Progenitor cell of endocrine pancreas (in vitro differentiated cells): ENCODE results near the gene FAM228A. TPM values are rescaled to one million over a fixed set of nuclear protein-coding genes. Genes with fewer than 3 reads are reported as not detected.

ENCODE experiments used
- DNase-seq: peaks from one replicate; pipeline ENCODE4 v3.0.0; 2021; ENCODE audit warnings: low spot score; ENCODE audit not compliant: unreplicated experiment
- H3K27ac Mint-ChIP-seq: 2 replicates; pipeline ENCODE4 v1.8.0; 2021; ENCODE audit warnings: mild to moderate bottlenecking, moderate library complexity, mixed read lengths
- H3K27me3 Mint-ChIP-seq: 2 replicates; pipeline ENCODE4 v1.8.0; 2021; ENCODE audit warnings: mixed read lengths
- H3K36me3 Mint-ChIP-seq: 2 replicates; pipeline ENCODE4 v1.8.0; 2022; ENCODE audit warnings: mixed read lengths; ENCODE audit not compliant: insufficient read depth
- H3K4me1 Mint-ChIP-seq: 2 replicates; pipeline ENCODE4 v1.8.0; 2021; ENCODE audit warnings: low read depth, mixed read lengths
- H3K4me3 Mint-ChIP-seq: 2 replicates; pipeline ENCODE4 v1.8.0; 2021; ENCODE audit warnings: low read depth, mild to moderate bottlenecking, moderate library complexity, mixed read lengths
- H3K9me3 Mint-ChIP-seq: 2 replicates; pipeline ENCODE4 v1.8.0; 2021; ENCODE audit warnings: low read depth, mixed read lengths
- total RNA-seq: library from RNA; stranded (reverse); gene quantifications from 2 replicates; pipeline ENCODE4 v1.2.1, GENCODE V29; 2021
- TF ChIP-seq, protein P1 (sequence below): fragments of 200-600 bp; sonication (generic); IDR thresholded peaks from one replicate; pipeline ENCODE4 v1.5.0; 2021; ENCODE audit warnings: antibody characterized with exemption, mild to moderate bottlenecking; ENCODE audit not compliant: unreplicated experiment

FAM228A gene
- total RNA-seq, 1 donor from 2014 or later: 0.31 TPM

DNA sequence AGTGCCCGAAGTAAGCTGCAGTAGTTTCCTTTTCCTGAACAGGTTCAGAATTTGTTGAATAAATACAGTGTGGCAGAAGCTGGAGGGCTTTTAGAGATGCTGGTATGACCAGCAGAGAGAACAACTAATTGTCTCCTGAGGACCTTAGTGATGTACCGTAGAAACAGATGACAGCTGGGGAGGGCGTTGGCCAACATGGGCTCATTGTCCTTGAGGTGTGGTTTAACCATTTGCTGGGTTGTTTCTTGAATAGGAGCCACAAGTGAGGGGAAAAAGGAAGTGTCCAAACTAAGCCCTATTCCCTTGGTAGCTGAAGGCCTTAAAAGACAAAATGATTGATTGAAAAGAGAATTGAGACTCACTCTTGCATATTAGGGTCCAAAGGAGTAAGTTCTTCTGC, 11.7 kb upstream of the FAM228A start:
- Mint-ChIP-seq H3K9me3 (peaks cover 9% of the 10 kb centered on the region), H3K36me3 (peaks cover 27% of the 10 kb centered on the region), H3K4me1 (peaks cover 9% of the 10 kb centered on the region), H3K27ac (no peak overlapping the region), H3K27me3 (peaks cover 23% of the 10 kb centered on the region), H3K4me3 (no peak overlapping the region)
- no peak for DNase-seq
- TF ChIP-seq, protein P1, sequence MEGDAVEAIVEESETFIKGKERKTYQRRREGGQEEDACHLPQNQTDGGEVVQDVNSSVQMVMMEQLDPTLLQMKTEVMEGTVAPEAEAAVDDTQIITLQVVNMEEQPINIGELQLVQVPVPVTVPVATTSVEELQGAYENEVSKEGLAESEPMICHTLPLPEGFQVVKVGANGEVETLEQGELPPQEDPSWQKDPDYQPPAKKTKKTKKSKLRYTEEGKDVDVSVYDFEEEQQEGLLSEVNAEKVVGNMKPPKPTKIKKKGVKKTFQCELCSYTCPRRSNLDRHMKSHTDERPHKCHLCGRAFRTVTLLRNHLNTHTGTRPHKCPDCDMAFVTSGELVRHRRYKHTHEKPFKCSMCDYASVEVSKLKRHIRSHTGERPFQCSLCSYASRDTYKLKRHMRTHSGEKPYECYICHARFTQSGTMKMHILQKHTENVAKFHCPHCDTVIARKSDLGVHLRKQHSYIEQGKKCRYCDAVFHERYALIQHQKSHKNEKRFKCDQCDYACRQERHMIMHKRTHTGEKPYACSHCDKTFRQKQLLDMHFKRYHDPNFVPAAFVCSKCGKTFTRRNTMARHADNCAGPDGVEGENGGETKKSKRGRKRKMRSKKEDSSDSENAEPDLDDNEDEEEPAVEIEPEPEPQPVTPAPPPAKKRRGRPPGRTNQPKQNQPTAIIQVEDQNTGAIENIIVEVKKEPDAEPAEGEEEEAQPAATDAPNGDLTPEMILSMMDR: no peak

DNA sequence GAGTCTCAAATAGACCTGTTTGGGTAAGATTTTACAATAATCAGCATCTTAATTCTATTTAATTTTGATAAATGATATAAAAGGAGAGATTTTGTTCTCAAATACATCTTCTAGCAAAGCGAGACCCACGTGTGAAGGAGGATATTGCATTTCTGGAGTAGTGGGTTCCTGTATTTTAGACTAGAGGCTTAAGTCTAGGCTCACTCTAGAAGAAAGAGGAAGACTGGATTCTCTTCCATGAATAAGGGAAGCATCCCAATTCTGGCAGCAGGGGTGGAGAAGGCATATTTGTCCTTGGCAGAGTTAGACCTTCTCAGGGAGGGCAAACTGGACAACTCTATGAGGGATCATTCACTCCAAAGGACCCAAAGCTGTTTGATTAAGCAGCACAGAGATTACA, 11.3 kb upstream of the FAM228A start:
- DNase-seq: no peak
- H3K27me3 Mint-ChIP-seq: peaks cover 27% of the 10 kb centered on the region
- H3K9me3 Mint-ChIP-seq: peaks cover 9% of the 10 kb centered on the region
- TF ChIP-seq, protein P1: no peak
- no peak overlapping the region for H3K27ac Mint-ChIP-seq
- peaks cover 5% of the 10 kb centered on the region for H3K4me1 Mint-ChIP-seq
- no peak overlapping the region for H3K4me3 Mint-ChIP-seq
- H3K36me3 Mint-ChIP-seq: peaks cover 24% of the 10 kb centered on the region

DNA sequence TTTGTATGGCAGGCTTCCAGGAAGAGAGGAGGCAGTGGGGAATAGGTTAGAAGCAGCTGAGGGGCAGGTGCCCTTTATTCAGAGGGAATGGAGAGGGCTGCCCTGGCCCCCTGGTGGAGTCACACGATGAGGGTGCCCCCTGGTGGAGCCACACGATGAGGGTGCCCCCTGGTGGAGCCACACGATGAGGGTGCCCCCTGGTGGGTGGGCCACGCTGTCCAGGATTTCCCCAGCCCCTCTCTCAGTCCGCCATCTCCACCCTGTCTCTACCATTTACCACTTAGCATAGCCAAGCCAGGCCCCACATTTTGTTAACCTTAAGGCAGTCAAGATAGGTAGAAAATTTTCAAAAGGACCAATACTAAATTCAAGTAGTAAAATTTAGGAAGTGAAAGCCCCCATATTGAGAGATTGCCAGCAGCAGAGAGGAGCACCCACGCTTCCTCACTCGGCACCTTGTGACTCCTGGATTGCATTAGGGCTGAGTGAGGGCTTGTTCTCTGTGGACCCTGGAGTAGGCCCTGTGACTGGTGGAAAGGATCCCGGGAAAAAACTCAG, 10.4 kb upstream of the FAM228A start:
- DNase-seq: no peak

DNA sequence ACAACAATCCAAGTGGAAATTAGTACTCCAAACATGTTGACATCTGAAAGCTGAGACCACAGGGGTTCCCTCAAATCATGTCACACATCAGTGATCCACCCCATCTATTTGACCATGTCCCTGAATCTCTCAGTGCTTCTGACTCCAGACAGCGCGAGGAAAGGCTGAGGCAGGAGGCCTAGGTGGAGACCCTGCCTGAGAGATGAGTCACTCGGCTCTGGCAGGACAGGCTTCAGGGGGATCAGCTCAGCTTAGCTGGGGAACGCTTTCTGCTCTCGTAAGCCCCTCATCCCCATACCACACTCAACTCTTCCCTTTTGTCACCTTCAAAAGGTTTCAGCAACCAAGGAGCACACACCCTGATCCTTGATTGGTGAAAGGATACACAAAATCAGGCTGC, 5.8 kb upstream of the FAM228A start:
- H3K4me1 Mint-ChIP-seq: peaks cover 1% of the 10 kb centered on the region
- no peak overlapping the region for H3K27ac Mint-ChIP-seq
- peaks cover 2% of the 10 kb centered on the region for H3K36me3 Mint-ChIP-seq
- DNase-seq: no peak
- no peak overlapping the region for H3K4me3 Mint-ChIP-seq
- peaks cover 34% of the 10 kb centered on the region for H3K27me3 Mint-ChIP-seq
- H3K9me3 Mint-ChIP-seq: peaks cover 3% of the 10 kb centered on the region
- TF ChIP-seq, protein P1: no peak

More for the DNA sequence above, 10.4 kb upstream of the FAM228A start:
- H3K4me3 Mint-ChIP-seq: no peak overlapping the region
- H3K27ac Mint-ChIP-seq: no peak overlapping the region
- TF ChIP-seq, protein P1: peak; percentile 55
- H3K4me1 Mint-ChIP-seq: peaks cover 1% of the 10 kb centered on the region
- H3K27me3 Mint-ChIP-seq: peaks cover 29% of the 10 kb centered on the region
- H3K36me3 Mint-ChIP-seq: peaks cover 21% of the 10 kb centered on the region
- peaks cover 5% of the 10 kb centered on the region for H3K9me3 Mint-ChIP-seq

DNA sequence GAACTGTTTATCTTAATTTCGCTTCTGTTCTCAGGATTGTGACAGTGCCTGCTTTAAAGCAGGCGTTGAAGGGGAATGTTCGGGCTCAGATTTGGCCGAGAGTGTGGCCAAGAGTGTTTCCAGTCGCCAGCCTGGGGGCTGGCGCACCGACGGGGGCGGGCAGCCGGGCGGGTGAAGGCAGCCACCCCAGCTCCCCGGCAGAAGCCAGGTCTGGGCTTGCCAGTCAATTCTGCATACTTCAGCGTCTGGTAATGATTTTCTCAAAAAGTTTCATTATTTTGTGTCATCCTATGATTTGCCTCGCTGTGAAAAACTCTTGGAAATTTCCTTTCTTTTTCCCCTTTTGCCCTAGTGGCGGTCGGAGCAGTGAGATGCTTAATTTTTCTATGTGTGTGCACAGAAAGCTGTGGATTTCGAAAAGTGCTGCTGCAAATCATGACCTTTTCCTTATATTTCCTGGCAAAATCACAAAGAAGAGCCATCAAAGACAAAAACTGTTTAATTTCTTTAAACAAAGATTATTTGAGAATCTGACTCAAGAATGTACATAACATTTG, 856 bp downstream of the FAM228A start:
- DNase-seq: no peak
- TF ChIP-seq, protein P1: no peak
- Mint-ChIP-seq H3K4me3 (no peak overlapping the region), H3K4me1 (no peaks in the 10 kb centered on the region), H3K27me3 (peaks cover 16% of the 10 kb centered on the region), H3K27ac (no peak overlapping the region), H3K9me3 (peaks cover 5% of the 10 kb centered on the region), H3K36me3 (peaks cover 3% of the 10 kb centered on the region)
